H9 (cell line): ENCODE results near the gene APOLD1. TPM values are rescaled to one million over a fixed set of nuclear protein-coding genes. Genes with fewer than 3 reads are reported as not detected.

Experiments used
- DNase-seq: peaks from one replicate; pipeline ENCODE4 v3.0.0-alpha.2; 2017
- H2AFZ ChIP-seq: one replicate; pipeline ENCODE4 v1.6.1; 2013; ENCODE audit warnings: mild to moderate bottlenecking, low read length, control low read depth, moderate library complexity
- H2AK5ac ChIP-seq: 2 replicates; pipeline ENCODE4 v1.6.1; 2013; ENCODE audit warnings: low read length, control low read depth, mixed read lengths; ENCODE audit not compliant: insufficient read length
- H2BK120ac ChIP-seq: one replicate; pipeline ENCODE4 v1.6.1; 2013; ENCODE audit warnings: low read depth, mild to moderate bottlenecking, low read length, control low read depth, inconsistent platforms; ENCODE audit not compliant: poor library complexity, severe bottlenecking
- H2BK12ac ChIP-seq: 2 replicates; pipeline ENCODE4 v1.6.1; 2013; ENCODE audit warnings: low read length, control low read depth, mixed read lengths, low read depth; ENCODE audit not compliant: insufficient read length
- H2BK15ac ChIP-seq: 2 replicates; pipeline ENCODE4 v1.6.1; 2013; ENCODE audit warnings: low read depth, low read length, control low read depth
- H2BK20ac ChIP-seq: one replicate; pipeline ENCODE4 v1.6.1; 2013; ENCODE audit warnings: low read depth, mild to moderate bottlenecking, low read length, control low read depth, inconsistent platforms; ENCODE audit not compliant: poor library complexity, severe bottlenecking
- H2BK5ac ChIP-seq: 2 replicates; pipeline ENCODE4 v1.6.1; 2013; ENCODE audit warnings: low read length, control low read depth, mixed read lengths; ENCODE audit not compliant: insufficient read length
- H3K14ac ChIP-seq: 2 replicates; pipeline ENCODE4 v1.6.1; 2013; ENCODE audit warnings: low read length, control low read depth; ENCODE audit not compliant: insufficient read depth
- H3K18ac ChIP-seq: 2 replicates; pipeline ENCODE4 v1.6.1; 2013; ENCODE audit warnings: low read depth, mild to moderate bottlenecking, mixed read lengths, low read length, control low read depth; ENCODE audit not compliant: insufficient read length
- H3K23ac ChIP-seq: 2 replicates; pipeline ENCODE4 v1.6.1; 2013; ENCODE audit warnings: low read length, control low read depth, mixed read lengths, low read depth; ENCODE audit not compliant: insufficient read length
- H3K23me2 ChIP-seq: 2 replicates; pipeline ENCODE4 v1.6.1; 2013; ENCODE audit warnings: low read depth, mild to moderate bottlenecking, mixed read lengths, low read length, control low read depth; ENCODE audit not compliant: insufficient read length, poor library complexity, severe bottlenecking
- H3K27ac ChIP-seq: 2 replicates; pipeline ENCODE4 v1.5.1; 2013; ENCODE audit warnings: low read length, control low read depth, mixed read lengths, low read depth; ENCODE audit not compliant: insufficient read length
- H3K27me3 ChIP-seq: 2 replicates; pipeline ENCODE4 v1.6.1; 2013; ENCODE audit warnings: low read length, control low read depth, inconsistent platforms; ENCODE audit not compliant: insufficient read depth
- H3K4ac ChIP-seq: 2 replicates; pipeline ENCODE4 v1.6.1; 2013; ENCODE audit warnings: low read depth, mild to moderate bottlenecking, control low read depth, inconsistent platforms, low read length, moderate library complexity
- H3K4me1 ChIP-seq: 2 replicates; pipeline ENCODE4 v1.6.1; 2013; ENCODE audit warnings: low read length, control low read depth, inconsistent platforms; ENCODE audit not compliant: insufficient read depth
- H3K4me2 ChIP-seq: 2 replicates; pipeline ENCODE4 v1.6.1; 2013; ENCODE audit warnings: low read length, control low read depth, mixed read lengths; ENCODE audit not compliant: insufficient read length, insufficient read depth
- H3K56ac ChIP-seq: 2 replicates; pipeline ENCODE4 v1.6.1; 2013; ENCODE audit warnings: low read depth, mild to moderate bottlenecking, mixed read lengths, low read length, control low read depth; ENCODE audit not compliant: insufficient read length
- H3K79me1 ChIP-seq: 2 replicates; pipeline ENCODE4 v1.6.1; 2013; ENCODE audit warnings: low read depth, mild to moderate bottlenecking, moderate library complexity, low read length, control low read depth, inconsistent platforms; ENCODE audit not compliant: insufficient read depth, poor library complexity, severe bottlenecking
- H3K79me2 ChIP-seq: 2 replicates; pipeline ENCODE4 v1.6.1; 2013; ENCODE audit warnings: low read length, control low read depth, inconsistent platforms; ENCODE audit not compliant: insufficient read depth
- H3K9ac ChIP-seq: 2 replicates; pipeline ENCODE4 v1.6.1; 2013; ENCODE audit warnings: low read length, control low read depth, mixed read lengths; ENCODE audit not compliant: insufficient read length; ENCODE audit errors: extremely low read depth
- H3K9me3 ChIP-seq: one replicate; pipeline ENCODE4 v1.6.1; 2013; ENCODE audit warnings: low read depth, low read length, inconsistent platforms; ENCODE audit not compliant: control insufficient read depth
- H3T11ph ChIP-seq: one replicate; pipeline ENCODE4 v1.6.1; 2013; ENCODE audit warnings: mild to moderate bottlenecking, low read length, control low read depth, inconsistent platforms
- H4K20me1 ChIP-seq: one replicate; pipeline ENCODE4 v1.6.1; 2013; ENCODE audit not compliant: control insufficient read depth, insufficient read length, insufficient read depth
- H4K5ac ChIP-seq: 2 replicates; pipeline ENCODE4 v1.6.1; 2013; ENCODE audit warnings: low read depth, mild to moderate bottlenecking, mixed read lengths, low read length, control low read depth; ENCODE audit not compliant: insufficient read length
- H4K8ac ChIP-seq: replicated peaks from 2 replicates; pipeline ENCODE4 v1.6.1; 2013; ENCODE audit warnings: low read length, control low read depth, mixed read lengths, low read depth; ENCODE audit not compliant: insufficient read length
- H4K91ac ChIP-seq: 2 replicates; pipeline ENCODE4 v1.6.1; 2013; ENCODE audit warnings: low read depth, mild to moderate bottlenecking, moderate library complexity, mixed read lengths, low read length, control low read depth; ENCODE audit not compliant: insufficient read length
- H3K27ac Mint-ChIP-seq, 3 experiments: 2 replicates in 2 of 3; 3 replicates in 1 of 3; pipeline ENCODE4 v1.8.0; 2020 to 2021; ENCODE audit warnings: mixed read lengths in 3 of 3, mild to moderate bottlenecking in 1 of 3, moderate library complexity in 1 of 3
- H3K27me3 Mint-ChIP-seq: 2 replicates; pipeline ENCODE4 v1.8.0; 2021; ENCODE audit warnings: low read depth, mild to moderate bottlenecking, moderate library complexity, mixed read lengths
- H3K36me3 Mint-ChIP-seq, 3 experiments: 2 replicates in 2 of 3; 3 replicates in 1 of 3; pipeline ENCODE4 v1.8.0; 2020 to 2021; ENCODE audit warnings: low read depth in 3 of 3, mixed read lengths in 3 of 3; ENCODE audit not compliant: insufficient read depth in 1 of 3
- H3K4me1 Mint-ChIP-seq, 2 experiments: 2 replicates each; pipeline ENCODE4 v1.8.0; 2020; ENCODE audit warnings: mixed read lengths in 2 of 2
- H3K4me3 Mint-ChIP-seq, 2 experiments: 2 replicates in 1 of 2; 3 replicates in 1 of 2; pipeline ENCODE4 v1.8.0; 2020 to 2021; ENCODE audit warnings: mild to moderate bottlenecking in 2 of 2, mixed read lengths in 2 of 2, moderate library complexity in 1 of 2
- H3K9me3 Mint-ChIP-seq, 2 experiments: 2 replicates in 1 of 2; 3 replicates in 1 of 2; pipeline ENCODE4 v1.8.0; 2020; ENCODE audit warnings: mild to moderate bottlenecking in 2 of 2, mixed read lengths in 2 of 2, moderate library complexity in 1 of 2
- WGBS: extraction: QIAGEN DNeasy Blood & Tissue Kit; methylation state at CpG from one replicate; pipeline ENCODE4 v1.1.7; 2013; ENCODE audit warnings: missing lambda C conversion rate, low lambda C conversion rate, mixed read lengths; ENCODE audit not compliant: insufficient read length; ENCODE audit errors: extremely low coverage; 5-methylcytosine and 5-hydroxymethylcytosine counted together
- total RNA-seq: library from RNA; stranded (reverse); gene quantifications from 2 replicates; pipeline ENCODE4 v1.2.1, GENCODE V29; 2021
- TF ChIP-seq, protein P1 (sequence below): fragments of 200-600 bp; sonication (generic); conservative IDR thresholded peaks from 3 replicates; pipeline ENCODE4 v1.8.0; 2021; ENCODE audit warnings: antibody characterized with exemption, mild to moderate bottlenecking

APOLD1 gene
- total RNA-seq, 1 experiment from 2014 or later: 0.48 TPM

DNA sequence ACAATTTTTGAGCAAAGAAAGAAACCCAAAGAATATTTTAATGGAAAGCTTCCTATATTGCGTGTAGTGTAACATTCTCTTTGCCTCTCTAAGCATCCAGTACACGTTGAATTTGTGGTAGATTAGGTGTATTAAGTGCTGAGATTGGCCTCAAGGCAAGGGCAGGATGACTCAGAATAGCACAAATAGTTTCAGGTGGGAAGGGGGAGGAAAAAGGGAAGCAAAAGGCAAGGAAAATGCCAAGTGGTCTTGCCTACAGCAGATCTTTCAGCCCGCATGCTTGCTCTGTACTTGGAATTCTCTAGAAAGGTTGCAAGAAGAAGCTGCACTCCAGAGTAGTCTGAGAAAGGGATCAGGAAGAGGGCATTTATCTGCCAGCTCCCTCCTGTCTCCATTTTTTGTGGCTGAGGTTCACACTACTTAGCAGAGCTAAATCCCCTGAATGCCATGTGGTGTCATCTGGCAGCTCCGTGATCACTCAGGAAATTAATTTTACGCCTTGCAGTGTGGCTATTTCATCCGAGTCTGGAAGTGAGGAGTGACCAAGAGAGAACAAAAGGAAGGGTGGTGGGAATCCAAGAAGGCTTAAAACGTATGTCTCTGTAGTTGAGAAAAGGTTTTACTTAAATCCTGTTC lies 39.8 kb upstream of the APOLD1 start:
- H3K27me3 Mint-ChIP-seq: 0 out of 2 replicates have a peak, but pooled peaks cover 2% of the 10 kb centered on the region
- Histone ChIP-seq H3K9me3 (no peaks in the 10 kb centered on the region), H2BK120ac (no peak overlapping the region), H4K91ac (no peak overlapping the region), H3K79me2 (no peaks in the 10 kb centered on the region), H3T11ph (no peak overlapping the region), H4K5ac (no peak overlapping the region), H2BK15ac (no peak overlapping the region), H4K8ac (no peak overlapping the region), H2AK5ac (no peak overlapping the region), H4K20me1 (no peaks in the 10 kb centered on the region), H3K56ac (no peak overlapping the region), H3K79me1 (no peaks in the 10 kb centered on the region), H3K23me2 (no peaks in the 10 kb centered on the region), H3K9ac (no peak overlapping the region), H3K27ac (no peak overlapping the region), H2BK20ac (no peak overlapping the region), H3K27me3 (no peaks in the 10 kb centered on the region), H3K23ac (no peak overlapping the region), H3K4me1 (no peaks in the 10 kb centered on the region; the same call in 1 of the 2 replicates), H3K4me2 (no peak overlapping the region), H3K4ac (no peak overlapping the region), H3K18ac (no peak overlapping the region), H2BK12ac (no peak overlapping the region), H2AFZ (no peak overlapping the region), H3K14ac (no peak overlapping the region), H2BK5ac (no peak overlapping the region)
- no peaks in the 10 kb centered on the region for H3K9me3 Mint-ChIP-seq
- no peak for DNase-seq
- WGBS: no CpG with 5 or more reads among the region's 7 CpGs
- H3K36me3 Mint-ChIP-seq: no peaks in the 10 kb centered on the region
- TF ChIP-seq, protein P1, sequence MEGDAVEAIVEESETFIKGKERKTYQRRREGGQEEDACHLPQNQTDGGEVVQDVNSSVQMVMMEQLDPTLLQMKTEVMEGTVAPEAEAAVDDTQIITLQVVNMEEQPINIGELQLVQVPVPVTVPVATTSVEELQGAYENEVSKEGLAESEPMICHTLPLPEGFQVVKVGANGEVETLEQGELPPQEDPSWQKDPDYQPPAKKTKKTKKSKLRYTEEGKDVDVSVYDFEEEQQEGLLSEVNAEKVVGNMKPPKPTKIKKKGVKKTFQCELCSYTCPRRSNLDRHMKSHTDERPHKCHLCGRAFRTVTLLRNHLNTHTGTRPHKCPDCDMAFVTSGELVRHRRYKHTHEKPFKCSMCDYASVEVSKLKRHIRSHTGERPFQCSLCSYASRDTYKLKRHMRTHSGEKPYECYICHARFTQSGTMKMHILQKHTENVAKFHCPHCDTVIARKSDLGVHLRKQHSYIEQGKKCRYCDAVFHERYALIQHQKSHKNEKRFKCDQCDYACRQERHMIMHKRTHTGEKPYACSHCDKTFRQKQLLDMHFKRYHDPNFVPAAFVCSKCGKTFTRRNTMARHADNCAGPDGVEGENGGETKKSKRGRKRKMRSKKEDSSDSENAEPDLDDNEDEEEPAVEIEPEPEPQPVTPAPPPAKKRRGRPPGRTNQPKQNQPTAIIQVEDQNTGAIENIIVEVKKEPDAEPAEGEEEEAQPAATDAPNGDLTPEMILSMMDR: no peak
- peaks cover 10 to 14% of the 10 kb centered on the region in 2 experiments for H3K4me1 Mint-ChIP-seq
- H3K27ac Mint-ChIP-seq: peak overlapping the region in 1 of 3 experiments; percentile 76; a peak in 2 of 7 replicates
- H3K4me3 Mint-ChIP-seq: no peak overlapping the region
